Right atrium auricular region (tissue), 2 donors: ENCODE results near the gene PFDN6. TPM values are rescaled to one million over a fixed set of nuclear protein-coding genes. Genes with fewer than 3 reads are reported as not detected.
"Not testable (repeated sequence)": the region's sequence is repeated elsewhere in the genome, so short reads cannot be mapped to it uniquely, and the experiment has no call there.

Source experiments
- DNase-seq: peaks from one replicate; pipeline ENCODE4 v3.0.0-alpha.2; 2019; ENCODE audit warnings: low spot score
- H3K27ac ChIP-seq, 2 donors: fragments of 200-600 bp; sonication (generic); 1 replicate in 1 of 2; 2 replicates in 1 of 2; pipeline ENCODE4 v1.5.1; 2016 to 2019
- H3K27me3 ChIP-seq, 2 donors: fragments of 200-600 bp; sonication (generic); one replicate each; pipeline versions ENCODE4 v1.5.1 to v1.6.0; 2017 to 2019
- H3K36me3 ChIP-seq: fragments of 200-600 bp; sonication (generic); one replicate; pipeline ENCODE4 v1.5.1; 2016
- H3K4me1 ChIP-seq, 2 donors: fragments of 200-600 bp; sonication (generic); one replicate each; pipeline versions ENCODE4 v1.5.1 to v1.6.0; 2017 to 2019
- H3K4me3 ChIP-seq, 2 donors: fragments of 200-600 bp; sonication (generic); 1 replicate in 1 of 2; 2 replicates in 1 of 2; pipeline ENCODE4 v1.5.1; 2017 to 2019; ENCODE audit warnings: mild to moderate bottlenecking in 1 of 2, moderate library complexity in 1 of 2
- H3K9me3 ChIP-seq, 2 donors: fragments of 200-600 bp; sonication (generic); one replicate each; pipeline ENCODE4 v1.5.1; 2019
- CTCF ChIP-seq, 2 donors: fragments of 200-600 bp; sonication (generic); IDR thresholded peaks; one replicate each; pipeline ENCODE4 v1.5.1; 2019; ENCODE audit warnings: antibody characterized with exemption in 2 of 2
- total RNA-seq, 2 donors: library from RNA; depleted of rRNA; stranded (reverse); fragments of >200 nt; gene quantifications; one replicate each; pipeline ENCODE4 v1.1.0, GENCODE V29; 2016

The PFDN6 gene
- total RNA-seq, 2 donors from 2014 or later: 23.4 to 29.5 TPM

- H3K9me3 ChIP-seq: no peaks in the 10 kb centered on the region
- H3K36me3 ChIP-seq: peaks cover 2% of the 10 kb centered on the region
- no peak overlapping the region for H3K27ac ChIP-seq
- DNase-seq: no peak
- H3K4me1 ChIP-seq: peaks cover 0 to 12% of the 10 kb centered on the region in 2 donors
- TF ChIP-seq CTCF (IDR thresholded peaks at IDR 0.05): no peak
- H3K4me3 ChIP-seq: no peak overlapping the region
- no peaks in the 10 kb centered on the region for H3K27me3 ChIP-seq
Observed at GRCh38 chr6:33254591-33254990, 34.8 kb upstream of the PFDN6 start.

- H3K9me3 ChIP-seq: no peaks in the 10 kb centered on the region
- DNase-seq: no peak
- H3K36me3 ChIP-seq: peaks cover 32% of the 10 kb centered on the region
- no peak for TF ChIP-seq CTCF (IDR thresholded peaks at IDR 0.05)
- H3K4me3 ChIP-seq: no peak overlapping the region
- no peak overlapping the region for H3K27ac ChIP-seq
- no peaks in the 10 kb centered on the region for H3K4me1 ChIP-seq
- no peaks in the 10 kb centered on the region for H3K27me3 ChIP-seq
Observed at GRCh38 chr6:33259032-33259431, 30.4 kb upstream of the PFDN6 start.

- H3K9me3 ChIP-seq, H3K27ac ChIP-seq, DNase-seq, H3K4me3 ChIP-seq, H3K4me1 ChIP-seq, H3K27me3 ChIP-seq: not testable (repeated sequence)
- peaks cover 61% of the 10 kb centered on the region for H3K36me3 ChIP-seq
Observed at GRCh38 chr6:33262490-33262889, 26.9 kb upstream of the PFDN6 start.

- no peaks in the 10 kb centered on the region for H3K9me3 ChIP-seq
- no peak for TF ChIP-seq CTCF (IDR thresholded peaks at IDR 0.05)
- H3K27ac ChIP-seq: no peak overlapping the region
- no peaks in the 10 kb centered on the region for H3K27me3 ChIP-seq
- no peaks in the 10 kb centered on the region for H3K4me1 ChIP-seq
- H3K4me3 ChIP-seq: no peak overlapping the region
- DNase-seq: no peak
- H3K36me3 ChIP-seq: peaks cover 76% of the 10 kb centered on the region
Observed at GRCh38 chr6:33264015-33264414, 25.4 kb upstream of the PFDN6 start.

GRCh38 chr6:33271117-33271467, 18.3 kb upstream of the PFDN6 start:
- Histone ChIP-seq H3K4me1 (peaks cover 0 to 42% of the 10 kb centered on the region in 2 donors), H3K4me3 (peak overlapping the region; percentile 66 to 74)

GRCh38 chr6:33271468-33272274, 17.7 kb upstream of the PFDN6 start, which contains the start of the genes RPS18 and VPS52:
RPS18 (plus strand) TSS chr6:33272075; CDS start chr6:33272120, 45 bp downstream.
VPS52 (minus strand) TSS chr6:33271876; CDS start chr6:33271675, 201 bp downstream.
- no peak for TF ChIP-seq CTCF (IDR thresholded peaks at IDR 0.05)
- Histone ChIP-seq H3K27ac (peak within 1 kb of the TSS; percentile 86 to 87), H3K4me3 (peak within 1 kb of the TSS; percentile 66 to 74), H3K9me3 (no peaks in the 10 kb centered on the region), H3K4me1 (peaks cover 0 to 47% of the 10 kb centered on the region in 2 donors), H3K36me3 (peaks cover 57% of the 10 kb centered on the region), H3K27me3 (no peaks in the 10 kb centered on the region)
- DNase-seq: peak; percentile 99

More at GRCh38 chr6:33271117-33271467, 18.3 kb upstream of the PFDN6 start:
- no peaks in the 10 kb centered on the region for H3K27me3 ChIP-seq
- no peaks in the 10 kb centered on the region for H3K9me3 ChIP-seq
- H3K27ac ChIP-seq: peak overlapping the region; percentile 86 to 87
- TF ChIP-seq CTCF (IDR thresholded peaks at IDR 0.05): no peak
- peaks cover 57% of the 10 kb centered on the region for H3K36me3 ChIP-seq
- no peak for DNase-seq
